Transverse colon (tissue), 4 donors: ENCODE results near the gene ME1. TPM values are rescaled to one million over a fixed set of nuclear protein-coding genes. Genes with fewer than 3 reads are reported as not detected.
"Not testable (repeated sequence)": the region's sequence is repeated elsewhere in the genome, so short reads cannot be mapped to it uniquely, and the experiment has no call there.

Experiments
- DNase-seq: peaks from one replicate; pipeline ENCODE4 v3.0.0-alpha.2; 2019
- H3K27ac ChIP-seq, 4 donors: fragments of 200-600 bp; sonication (generic); 2 replicates each; pipeline ENCODE4 v1.5.1; 2016 to 2018; ENCODE audit warnings: inconsistent platforms in 4 of 4
- H3K27me3 ChIP-seq: fragments of 200-600 bp; sonication (generic); 2 replicates; pipeline ENCODE4 v1.5.1; 2017; ENCODE audit warnings: inconsistent platforms
- H3K36me3 ChIP-seq, 4 donors: fragments of 200-600 bp; sonication (generic); 2 replicates each; pipeline ENCODE4 v1.5.1; 2017 to 2019; ENCODE audit warnings: inconsistent platforms in 4 of 4
- H3K4me1 ChIP-seq, 4 donors: fragments of 200-600 bp; sonication (generic); 2 replicates each; pipeline ENCODE4 v1.5.1; 2017 to 2020; ENCODE audit warnings: inconsistent platforms in 4 of 4
- H3K4me3 ChIP-seq, 4 donors: fragments of 200-600 bp; sonication (generic); 1 replicate in 1 of 4; 2 replicates in 3 of 4; pipeline versions ENCODE4 v1.5.1 to v1.6.1; 2017 to 2019; ENCODE audit warnings: inconsistent platforms in 4 of 4
- H3K9me3 ChIP-seq, 2 donors: fragments of 200-600 bp; sonication (generic); 2 replicates each; pipeline ENCODE4 v1.5.1; 2017 to 2019; ENCODE audit warnings: inconsistent platforms in 2 of 2
- EP300 ChIP-seq: sonication (generic); formaldehyde crosslinking; IDR thresholded peaks from one replicate; pipeline ENCODE4 v1.6.1; 2017; ENCODE audit warnings: antibody characterized with exemption, low read depth
- POLR2A ChIP-seq: fragments of 450-650 bp; IDR thresholded peaks from one replicate; pipeline ENCODE4 v1.6.1; 2016; ENCODE audit warnings: antibody characterized with exemption, mild to moderate bottlenecking, moderate library complexity
- POLR2AphosphoS5 ChIP-seq, 3 donors: sonication (generic); formaldehyde crosslinking; IDR thresholded peaks; one replicate each; pipeline ENCODE4 v1.6.1; 2016; ENCODE audit warnings: antibody characterized with exemption in 3 of 3
- WGBS, 2 donors: methylation state at CpG; one replicate each; pipeline ENCODE4 v1.1.5; 2018; ENCODE audit warnings: low coverage in 1 of 2; 5-methylcytosine and 5-hydroxymethylcytosine counted together
- in situ Hi-C, 4 donors: fragments of 200-750 bp; cut with MboI; loops; one replicate each; pipeline versions ENCODE4 v1.15.0 to v1.15.1; 2017; ENCODE audit warnings: low sequenced_read_pairs in 3 of 4, low pct_ligation_motif_present in 1 of 4, low pct_unique_long_range_greater_than_20kb in 1 of 4
- intact Hi-C: fragments of 100-400 bp; cut with DNase I; formaldehyde crosslinking; loops from one replicate; pipeline ENCODE4 v1.15.1; 2023; ENCODE audit warnings: low total_unique reads
- total RNA-seq, 4 donors: library from RNA; depleted of rRNA; stranded (reverse); fragments of >200 nt; gene quantifications; one replicate each; pipeline ENCODE4 v1.1.0, GENCODE V29; 2016
- TF ChIP-seq, protein P1 (sequence below), 5 experiments: fragments of 200-600 bp in 3 of 5; fragments of 450-650 bp in 2 of 5; sonication (generic) in 3 of 5; IDR thresholded peaks; 1 replicate in 2 of 5; 2 replicates in 3 of 5; pipeline ENCODE4 v1.5.1; 2016 to 2017; ENCODE audit warnings: antibody characterized with exemption in 5 of 5, inconsistent platforms in 3 of 5, mild to moderate bottlenecking in 2 of 5, moderate library complexity in 1 of 5

The ME1 gene
- total RNA-seq, 4 donors from 2014 or later: 1.9 to 36.6 (median 6.0) TPM

GRCh38 chr6:83192871-83193746 is 237.7 kb downstream of the ME1 start, which contains the start of the genes PGM3 and RWDD2A:
Gene PGM3 (minus strand): TSS chr6:83193265. CDS start chr6:83191012, 2,253 bp downstream.
Gene RWDD2A (plus strand): TSS chr6:83193357. CDS start chr6:83194452, 1,095 bp downstream.
- intact Hi-C loops (loop anchor here (10.0 kb wide), 1 partner anchor 128 kb away; the partner anchor contains the start of genes DOP1A and UBE3D), in situ Hi-C loops (loop anchor here in 1 of 4 donors (25.0 kb wide), 1 partner anchor 956 kb away; the partner anchor contains the start of gene IBTK)
- H3K4me1 ChIP-seq: peaks cover 5 to 28% (median 12%) of the 10 kb centered on the region in 4 donors
- no peaks in the 10 kb centered on the region for H3K9me3 ChIP-seq
- H3K36me3 ChIP-seq: peaks cover 0 to 3% (median 0%) of the 10 kb centered on the region in 4 donors
- 1% methylated on average over 78 of the region's 88 CpGs; no CpG with 5 or more reads in 1 of the 2 donors for WGBS, 2 donors
- peak; percentile 94 for DNase-seq
- H3K4me3 ChIP-seq: peak within 1 kb of the TSS; percentile 79 to 97 (median 90)
- TF ChIP-seq, protein P1, sequence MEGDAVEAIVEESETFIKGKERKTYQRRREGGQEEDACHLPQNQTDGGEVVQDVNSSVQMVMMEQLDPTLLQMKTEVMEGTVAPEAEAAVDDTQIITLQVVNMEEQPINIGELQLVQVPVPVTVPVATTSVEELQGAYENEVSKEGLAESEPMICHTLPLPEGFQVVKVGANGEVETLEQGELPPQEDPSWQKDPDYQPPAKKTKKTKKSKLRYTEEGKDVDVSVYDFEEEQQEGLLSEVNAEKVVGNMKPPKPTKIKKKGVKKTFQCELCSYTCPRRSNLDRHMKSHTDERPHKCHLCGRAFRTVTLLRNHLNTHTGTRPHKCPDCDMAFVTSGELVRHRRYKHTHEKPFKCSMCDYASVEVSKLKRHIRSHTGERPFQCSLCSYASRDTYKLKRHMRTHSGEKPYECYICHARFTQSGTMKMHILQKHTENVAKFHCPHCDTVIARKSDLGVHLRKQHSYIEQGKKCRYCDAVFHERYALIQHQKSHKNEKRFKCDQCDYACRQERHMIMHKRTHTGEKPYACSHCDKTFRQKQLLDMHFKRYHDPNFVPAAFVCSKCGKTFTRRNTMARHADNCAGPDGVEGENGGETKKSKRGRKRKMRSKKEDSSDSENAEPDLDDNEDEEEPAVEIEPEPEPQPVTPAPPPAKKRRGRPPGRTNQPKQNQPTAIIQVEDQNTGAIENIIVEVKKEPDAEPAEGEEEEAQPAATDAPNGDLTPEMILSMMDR (IDR thresholded peaks at IDR 0.05): no peak
- TF ChIP-seq EP300 (no peak), POLR2AphosphoS5 (IDR thresholded peaks at IDR 0.05) (peak; percentile 91 to 97 (median 93)), POLR2A (peak; percentile 88)
- H3K27ac ChIP-seq: peak within 1 kb of the TSS; percentile 85 to 87 (median 86)
- H3K27me3 ChIP-seq: no peaks in the 10 kb centered on the region

DNA sequence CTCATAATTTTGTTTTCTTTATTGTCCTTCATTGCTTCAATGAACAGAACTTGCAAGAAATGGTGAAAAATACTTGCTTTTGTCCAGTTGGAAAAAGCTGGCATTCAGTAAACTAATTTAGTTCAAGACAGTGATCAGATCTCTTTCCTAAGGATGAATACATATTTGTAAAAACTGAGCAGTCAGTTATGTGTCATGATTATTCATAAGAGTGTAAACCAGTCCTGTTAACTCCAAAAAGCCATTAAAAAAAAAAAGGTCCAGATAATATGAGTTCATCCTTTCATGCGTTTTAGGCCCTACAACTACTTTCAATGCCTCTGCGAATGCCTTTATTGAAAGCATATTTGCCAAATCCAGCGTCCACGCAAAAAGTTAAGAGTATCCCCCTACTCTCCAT is 238.4 kb downstream of the ME1 start:
- in situ Hi-C loops (loop anchor here in 1 of 4 donors (25.0 kb wide), 1 partner anchor 955 kb away; the partner anchor contains the start of gene IBTK), intact Hi-C loops (loop anchor here (10.0 kb wide), 1 partner anchor 128 kb away; the partner anchor contains the start of genes DOP1A and UBE3D)
- peaks cover 5 to 28% (median 12%) of the 10 kb centered on the region in 4 donors for H3K4me1 ChIP-seq
- DNase-seq: no peak
- H3K9me3 ChIP-seq: no peaks in the 10 kb centered on the region
- H3K27ac ChIP-seq: peak overlapping the region; percentile 85 to 87 (median 86)
- 0 to 1% methylated on average over 3 to 4 of the region's 4 CpGs for WGBS, 2 donors
- TF ChIP-seq, protein P1 (IDR thresholded peaks at IDR 0.05): no peak
- TF ChIP-seq POLR2AphosphoS5 (IDR thresholded peaks at IDR 0.05) (no peak), POLR2A (no peak), EP300 (no peak)
- H3K27me3 ChIP-seq: no peaks in the 10 kb centered on the region
- H3K4me3 ChIP-seq: peak overlapping the region; percentile 79 to 97 (median 90)
- H3K36me3 ChIP-seq: peaks cover 0 to 10% (median 0%) of the 10 kb centered on the region in 4 donors

- Histone ChIP-seq H3K4me1 (peaks cover 5 to 28% (median 12%) of the 10 kb centered on the region in 4 donors), H3K4me3 (peak overlapping the region in 3 of 4 donors; percentile 79 to 97 (median 92)), H3K36me3 (peaks cover 0 to 15% (median 0%) of the 10 kb centered on the region in 4 donors)
- WGBS, 2 donors: 91 to 97% methylated on average over 17 to 18 of the region's 18 CpGs
- H3K9me3 ChIP-seq, DNase-seq, H3K27ac ChIP-seq, H3K27me3 ChIP-seq: not testable (repeated sequence)
- intact Hi-C loops: loop anchor here (10.0 kb wide), 1 partner anchor 127 kb away; the partner anchor contains the start of genes DOP1A and UBE3D
- in situ Hi-C loops: loop anchor here in 1 of 4 donors (25.0 kb wide), 1 partner anchor 955 kb away; the partner anchor contains the start of gene IBTK
Observed at GRCh38 chr6:83191974-83192373, 238.9 kb downstream of the ME1 start.

- in situ Hi-C loops: loop anchor here in 1 of 4 donors (25.0 kb wide), 1 partner anchor 953 kb away; the partner anchor contains the start of gene IBTK
- H3K4me3 ChIP-seq: no peak overlapping the region
- 79 to 94% methylated on average over 4 to 6 of the region's 6 CpGs for WGBS, 2 donors
- DNase-seq: no peak
- H3K27me3 ChIP-seq: no peaks in the 10 kb centered on the region
- no peak overlapping the region for H3K27ac ChIP-seq
- H3K9me3 ChIP-seq: no peaks in the 10 kb centered on the region
- peaks cover 0 to 21% (median 0%) of the 10 kb centered on the region in 4 donors for H3K36me3 ChIP-seq
- intact Hi-C loops: loop anchor here (10.0 kb wide), 1 partner anchor 126 kb away; the partner anchor contains the start of genes DOP1A and UBE3D
- TF ChIP-seq, protein P1 (IDR thresholded peaks at IDR 0.05): no peak
- no peak for TF ChIP-seq POLR2AphosphoS5 (IDR thresholded peaks at IDR 0.05)
- TF ChIP-seq POLR2A: no peak
- TF ChIP-seq EP300: no peak
- H3K4me1 ChIP-seq: peaks cover 5 to 28% (median 12%) of the 10 kb centered on the region in 4 donors
Observed at GRCh38 chr6:83190626-83191025, 240.2 kb downstream of the ME1 start.
